Neural cell (in vitro differentiated cells): Measurements from ENCODE around the gene TMUB1. TPM values are rescaled to one million over a fixed set of nuclear protein-coding genes. Genes with fewer than 3 reads are reported as not detected.

Experiments used
- H2AFZ ChIP-seq: fragments of 200-600, 300-800 bp; sonication (generic), shearing (Covaris generic); 2 replicates; pipeline ENCODE4 v1.6.0; 2014; ENCODE audit warnings: low read depth, mild to moderate bottlenecking, antibody characterized with exemption, low read length, moderate library complexity
- H3F3A ChIP-seq: fragments of 200-600 bp; shearing (Covaris generic); 2 replicates; pipeline ENCODE4 v1.6.1; 2016; ENCODE audit warnings: mild to moderate bottlenecking, moderate library complexity, mixed read lengths, antibody characterized with exemption, low read length; ENCODE audit not compliant: insufficient read depth, poor library complexity, severe bottlenecking
- H3K27ac ChIP-seq: fragments of 200-600, 300-800 bp; sonication (generic), shearing (Covaris generic); 2 replicates; pipeline ENCODE4 v1.5.1; 2014; ENCODE audit warnings: mild to moderate bottlenecking, low read length, moderate library complexity
- H3K27me3 ChIP-seq: fragments of 300-800, 200-600 bp; sonication (generic), shearing (Covaris generic); 2 replicates; pipeline ENCODE4 v1.6.0; 2014; ENCODE audit warnings: mild to moderate bottlenecking, low read depth, low read length, moderate library complexity; ENCODE audit not compliant: insufficient read depth
- H3K36me3 ChIP-seq: fragments of 300-800, 200-600 bp; sonication (generic), shearing (Covaris generic); 2 replicates; pipeline ENCODE4 v1.5.1; 2014; ENCODE audit warnings: mild to moderate bottlenecking, antibody characterized with exemption, low read length, moderate library complexity; ENCODE audit not compliant: insufficient read depth
- H3K4me2 ChIP-seq: fragments of 300-800, 200-600 bp; sonication (generic), shearing (Covaris generic); 2 replicates; pipeline ENCODE4 v1.6.0; 2014; ENCODE audit warnings: mild to moderate bottlenecking, low read length
- H3K4me3 ChIP-seq: fragments of 300-800, 200-600 bp; sonication (generic), shearing (Covaris generic); 2 replicates; pipeline ENCODE4 v1.5.1; 2014; ENCODE audit warnings: mild to moderate bottlenecking, low read length, moderate library complexity
- H3K79me2 ChIP-seq: fragments of 200-600 bp; shearing (Covaris generic); replicated peaks from 2 replicates; pipeline ENCODE4 v1.6.0; 2014; ENCODE audit warnings: mild to moderate bottlenecking, low read length, moderate library complexity; ENCODE audit not compliant: insufficient read depth
- H3K9ac ChIP-seq: fragments of 300-800, 200-600 bp; sonication (generic), shearing (Covaris generic); 2 replicates; pipeline ENCODE4 v1.6.1; 2016; ENCODE audit warnings: mild to moderate bottlenecking, low read length, mixed read lengths
- H3K9me2 ChIP-seq: fragments of 200-600 bp; shearing (Covaris generic); 2 replicates; pipeline ENCODE4 v1.6.1; 2016; ENCODE audit warnings: mild to moderate bottlenecking, low read length, mixed read lengths; ENCODE audit not compliant: insufficient read depth
- H3K9me3 ChIP-seq: fragments of 200-600, 300-800 bp; sonication (generic), shearing (Covaris generic); 2 replicates; pipeline ENCODE4 v1.6.1; 2016; ENCODE audit warnings: mild to moderate bottlenecking, mixed run types, low read length, moderate library complexity, mixed read lengths
- H4K20me1 ChIP-seq: fragments of 200-600 bp; shearing (Covaris generic); 2 replicates; pipeline ENCODE4 v1.6.1; 2016; ENCODE audit warnings: mild to moderate bottlenecking, mixed run types; ENCODE audit not compliant: insufficient read depth
- EP300 ChIP-seq: fragments of 450-650 bp; conservative IDR thresholded peaks from 2 replicates; pipeline ENCODE4 v1.6.1; 2014; ENCODE audit warnings: antibody characterized with exemption, mild to moderate bottlenecking, moderate library complexity; ENCODE audit not compliant: poor library complexity, severe bottlenecking
- EZH2 ChIP-seq: fragments of 200-600, 300-800 bp; shearing (Covaris generic), sonication (generic); IDR thresholded peaks from 2 replicates; pipeline ENCODE4 v1.6.1; 2014; ENCODE audit warnings: antibody characterized with exemption, low read length, borderline replicate concordance, mild to moderate bottlenecking; ENCODE audit not compliant: insufficient read depth, poor library complexity, severe bottlenecking
- MXI1 ChIP-seq: fragments of 450-650 bp; conservative IDR thresholded peaks from 2 replicates; pipeline ENCODE4 v1.6.1; 2014; ENCODE audit warnings: antibody characterized with exemption, mild to moderate bottlenecking; ENCODE audit not compliant: poor library complexity, severe bottlenecking
- POLR2AphosphoS5 ChIP-seq: IDR thresholded peaks from 2 replicates; pipeline ENCODE4 v1.6.1; 2012
- RAD21 ChIP-seq: fragments of 450-650 bp; conservative IDR thresholded peaks from 2 replicates; pipeline ENCODE4 v1.6.1; 2014; ENCODE audit warnings: antibody characterized with exemption, mild to moderate bottlenecking, moderate library complexity
- REST ChIP-seq: IDR thresholded peaks from 2 replicates; pipeline ENCODE4 v1.6.1; 2012; ENCODE audit warnings: borderline replicate concordance
- TAF1 ChIP-seq: IDR thresholded peaks from 2 replicates; pipeline ENCODE4 v1.6.1; 2012; ENCODE audit warnings: low read depth
- polyA plus RNA-seq: library from polyadenylated mRNA; depleted of rRNA; stranded (reverse); fragments of >200 nt; gene quantifications from 2 replicates; pipeline ENCODE4 v1.2.3, GENCODE V29; 2014
- TF ChIP-seq, protein P1 (sequence below): fragments of 450-650 bp; IDR thresholded peaks from 2 replicates; pipeline ENCODE4 v1.5.1; 2014; ENCODE audit warnings: antibody characterized with exemption, mild to moderate bottlenecking, moderate library complexity; ENCODE audit not compliant: poor library complexity, severe bottlenecking

TMUB1 gene
- polyA plus RNA-seq, 1 donor from 2014 or later, result 35.2 TPM

DNA sequence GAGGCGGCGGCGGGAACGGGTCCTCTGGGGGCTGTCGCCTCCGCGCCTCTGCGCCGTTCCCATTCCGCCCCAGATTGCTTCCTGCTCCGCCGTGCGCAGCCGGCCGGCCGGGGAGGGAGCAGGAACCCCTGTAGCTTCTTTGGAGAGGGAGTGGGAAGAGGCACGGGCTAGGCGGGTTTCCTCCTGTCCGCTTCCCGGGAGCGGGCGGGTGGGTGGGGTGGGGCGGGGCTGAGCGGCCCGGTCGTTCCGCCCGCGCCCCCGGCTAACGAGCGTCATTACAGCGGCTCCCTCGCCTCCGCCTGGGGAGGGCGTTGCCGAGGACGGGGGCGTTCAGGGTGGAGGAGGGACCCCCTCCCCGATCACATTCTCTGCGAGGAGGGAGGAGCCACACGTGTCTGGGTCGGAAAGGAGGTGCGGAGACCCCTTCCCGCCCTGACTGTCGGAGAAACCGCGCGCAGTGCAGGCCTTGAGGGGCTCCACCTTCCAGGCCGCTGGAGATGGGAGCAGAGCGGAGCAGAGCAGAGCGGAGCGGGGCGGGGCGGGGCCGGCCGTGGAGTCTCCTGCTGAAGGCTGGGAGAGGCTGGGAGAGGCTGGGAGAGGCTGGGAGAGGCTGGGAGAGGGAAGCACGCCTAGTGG lies 42.7 kb upstream of the TMUB1 start:
- no peaks in the 10 kb centered on the region for H3K9me3 ChIP-seq
- no peaks in the 10 kb centered on the region for H3K36me3 ChIP-seq
- H3K4me3 ChIP-seq, result peak overlapping the region; percentile 54
- H3F3A ChIP-seq, result peaks cover 4% of the 10 kb centered on the region
- H3K79me2 ChIP-seq, result no peaks in the 10 kb centered on the region
- no peak for TF ChIP-seq MXI1
- no peak for TF ChIP-seq REST
- TF ChIP-seq, protein P1, sequence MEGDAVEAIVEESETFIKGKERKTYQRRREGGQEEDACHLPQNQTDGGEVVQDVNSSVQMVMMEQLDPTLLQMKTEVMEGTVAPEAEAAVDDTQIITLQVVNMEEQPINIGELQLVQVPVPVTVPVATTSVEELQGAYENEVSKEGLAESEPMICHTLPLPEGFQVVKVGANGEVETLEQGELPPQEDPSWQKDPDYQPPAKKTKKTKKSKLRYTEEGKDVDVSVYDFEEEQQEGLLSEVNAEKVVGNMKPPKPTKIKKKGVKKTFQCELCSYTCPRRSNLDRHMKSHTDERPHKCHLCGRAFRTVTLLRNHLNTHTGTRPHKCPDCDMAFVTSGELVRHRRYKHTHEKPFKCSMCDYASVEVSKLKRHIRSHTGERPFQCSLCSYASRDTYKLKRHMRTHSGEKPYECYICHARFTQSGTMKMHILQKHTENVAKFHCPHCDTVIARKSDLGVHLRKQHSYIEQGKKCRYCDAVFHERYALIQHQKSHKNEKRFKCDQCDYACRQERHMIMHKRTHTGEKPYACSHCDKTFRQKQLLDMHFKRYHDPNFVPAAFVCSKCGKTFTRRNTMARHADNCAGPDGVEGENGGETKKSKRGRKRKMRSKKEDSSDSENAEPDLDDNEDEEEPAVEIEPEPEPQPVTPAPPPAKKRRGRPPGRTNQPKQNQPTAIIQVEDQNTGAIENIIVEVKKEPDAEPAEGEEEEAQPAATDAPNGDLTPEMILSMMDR, result no peak
- TF ChIP-seq EP300, result no peak
- TF ChIP-seq TAF1, result no peak
- no peak for TF ChIP-seq RAD21
- H3K4me2 ChIP-seq, result no peak overlapping the region
- no peaks in the 10 kb centered on the region for H3K9me2 ChIP-seq
- no peak overlapping the region for H2AFZ ChIP-seq
- peaks cover 13% of the 10 kb centered on the region for H4K20me1 ChIP-seq
- no peaks in the 10 kb centered on the region for H3K27me3 ChIP-seq
- H3K27ac ChIP-seq, result no peak overlapping the region
- peak overlapping the region; percentile 23 for H3K9ac ChIP-seq

DNA sequence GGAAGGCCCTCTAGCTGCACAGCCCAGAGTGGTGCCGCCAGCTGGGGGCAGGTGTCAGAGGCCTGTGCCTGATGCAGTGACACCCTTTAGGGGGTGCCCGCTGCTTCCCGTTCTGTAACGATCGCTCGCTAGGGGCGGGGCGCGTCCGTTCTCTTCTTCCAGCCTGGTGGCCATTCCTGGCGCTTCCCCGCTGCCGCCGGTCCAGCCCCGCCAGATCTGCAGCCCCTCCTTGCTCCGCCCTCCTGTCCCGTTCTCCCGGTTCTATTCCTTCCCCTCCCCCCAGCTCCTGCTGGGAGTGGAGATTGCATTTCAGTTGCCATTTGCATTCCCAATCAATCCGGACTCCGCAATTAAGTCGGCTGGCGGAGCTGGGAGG lies 42.2 kb upstream of the TMUB1 start:
- H3K4me3 ChIP-seq, result peak overlapping the region; percentile 54
- H3K36me3 ChIP-seq, result no peaks in the 10 kb centered on the region
- H3K9ac ChIP-seq, result peak overlapping the region; percentile 23
- H3K9me2 ChIP-seq, result no peaks in the 10 kb centered on the region
- no peak overlapping the region for H2AFZ ChIP-seq
- no peak overlapping the region for H3K4me2 ChIP-seq
- H3K27me3 ChIP-seq, result no peaks in the 10 kb centered on the region
- no peak for TF ChIP-seq POLR2AphosphoS5
- TF ChIP-seq, protein P1, result peak; percentile 34
- no peak for TF ChIP-seq EZH2
- H3K79me2 ChIP-seq, result no peaks in the 10 kb centered on the region
- H4K20me1 ChIP-seq, result peaks cover 13% of the 10 kb centered on the region
- no peaks in the 10 kb centered on the region for H3K9me3 ChIP-seq
- H3K27ac ChIP-seq, result no peak overlapping the region
- H3F3A ChIP-seq, result peaks cover 4% of the 10 kb centered on the region
